ENCODE data around the gene CHAT.

DNA sequence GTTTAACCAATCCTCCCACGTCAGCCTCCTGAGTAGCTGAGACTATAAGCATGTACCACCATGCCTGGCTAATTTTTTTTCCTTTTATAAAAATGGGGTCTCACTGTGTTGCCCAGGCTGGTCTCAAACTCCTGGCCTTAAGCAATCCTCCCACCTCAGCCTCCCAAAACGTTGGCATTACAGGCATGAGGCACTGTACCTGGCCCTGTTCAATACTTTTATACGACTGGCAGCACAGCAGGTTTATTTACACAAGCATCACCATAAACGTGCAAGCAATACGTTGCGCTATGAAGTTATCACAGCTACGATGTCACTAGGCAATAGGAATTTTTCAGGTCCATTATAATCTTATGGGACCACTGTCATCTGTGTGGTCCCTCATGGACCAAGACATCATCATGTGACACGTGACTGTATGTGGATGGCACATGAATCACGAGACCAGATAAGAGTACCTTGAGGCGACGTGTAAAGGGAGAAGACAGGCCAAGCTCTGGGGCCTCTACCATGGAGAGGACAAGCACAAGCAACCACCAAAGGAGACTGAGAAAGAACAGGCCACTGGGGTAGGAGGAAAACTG lies 38.3 kb upstream of the CHAT start:
- TF ChIP-seq, protein P1, sequence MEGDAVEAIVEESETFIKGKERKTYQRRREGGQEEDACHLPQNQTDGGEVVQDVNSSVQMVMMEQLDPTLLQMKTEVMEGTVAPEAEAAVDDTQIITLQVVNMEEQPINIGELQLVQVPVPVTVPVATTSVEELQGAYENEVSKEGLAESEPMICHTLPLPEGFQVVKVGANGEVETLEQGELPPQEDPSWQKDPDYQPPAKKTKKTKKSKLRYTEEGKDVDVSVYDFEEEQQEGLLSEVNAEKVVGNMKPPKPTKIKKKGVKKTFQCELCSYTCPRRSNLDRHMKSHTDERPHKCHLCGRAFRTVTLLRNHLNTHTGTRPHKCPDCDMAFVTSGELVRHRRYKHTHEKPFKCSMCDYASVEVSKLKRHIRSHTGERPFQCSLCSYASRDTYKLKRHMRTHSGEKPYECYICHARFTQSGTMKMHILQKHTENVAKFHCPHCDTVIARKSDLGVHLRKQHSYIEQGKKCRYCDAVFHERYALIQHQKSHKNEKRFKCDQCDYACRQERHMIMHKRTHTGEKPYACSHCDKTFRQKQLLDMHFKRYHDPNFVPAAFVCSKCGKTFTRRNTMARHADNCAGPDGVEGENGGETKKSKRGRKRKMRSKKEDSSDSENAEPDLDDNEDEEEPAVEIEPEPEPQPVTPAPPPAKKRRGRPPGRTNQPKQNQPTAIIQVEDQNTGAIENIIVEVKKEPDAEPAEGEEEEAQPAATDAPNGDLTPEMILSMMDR (conservative IDR thresholded peaks at IDR 0.05; ENCODE audit: low read length): no peak
- TF ChIP-seq EZH2phosphoT487 (IDR thresholded peaks at IDR 0.05; ENCODE audit: borderline replicate concordance): no peak
